T-helper 2 cell treated with Interferon-gamma antibody and Interleukin-4, amounts not matched to agents 100 ng/mL and 5 ng/mL, for 36 hours (primary cell): ENCODE measurements around the gene EWSR1. TPM values are rescaled to one million over a fixed set of nuclear protein-coding genes. Genes with fewer than 3 reads are reported as not detected.
"Not testable (repeated sequence)": the region's sequence is repeated elsewhere in the genome, so short reads cannot be mapped to it uniquely, and the experiment has no call there.

Experiments
- intact Hi-C: fragments of 100-400 bp; cut with micrococcal nuclease; formaldehyde crosslinking; loops from one replicate; pipeline ENCODE4 v1.15.1; 2023
- total RNA-seq: library from RNA; stranded (reverse); gene quantifications from 2 replicates; pipeline ENCODE4 v1.2.3, GENCODE V29; 2022

Gene EWSR1
- total RNA-seq, 1 donor from 2014 or later: 400 TPM

DNA sequence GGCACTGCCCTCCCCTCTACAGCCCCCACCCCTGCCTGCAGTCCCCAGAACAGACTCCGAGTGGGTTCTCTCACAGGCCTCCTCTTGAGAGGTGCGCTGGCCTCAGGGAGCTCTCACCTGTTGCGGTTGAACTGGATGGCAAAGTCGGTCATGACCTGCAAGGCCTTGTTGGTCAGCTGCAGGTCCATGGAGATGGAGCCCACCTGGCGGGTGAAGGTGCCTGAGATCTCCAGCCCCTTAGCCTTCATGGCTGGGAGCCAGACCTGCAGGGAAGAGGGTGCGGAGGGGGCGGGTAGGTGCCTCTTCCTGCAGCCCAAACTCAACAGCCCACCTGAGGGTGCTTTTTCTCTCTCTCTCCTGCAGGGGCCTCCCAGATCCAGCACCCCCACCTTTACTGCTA, 66.1 kb downstream of the EWSR1 start:
- intact Hi-C loops: no loop called here

DNA sequence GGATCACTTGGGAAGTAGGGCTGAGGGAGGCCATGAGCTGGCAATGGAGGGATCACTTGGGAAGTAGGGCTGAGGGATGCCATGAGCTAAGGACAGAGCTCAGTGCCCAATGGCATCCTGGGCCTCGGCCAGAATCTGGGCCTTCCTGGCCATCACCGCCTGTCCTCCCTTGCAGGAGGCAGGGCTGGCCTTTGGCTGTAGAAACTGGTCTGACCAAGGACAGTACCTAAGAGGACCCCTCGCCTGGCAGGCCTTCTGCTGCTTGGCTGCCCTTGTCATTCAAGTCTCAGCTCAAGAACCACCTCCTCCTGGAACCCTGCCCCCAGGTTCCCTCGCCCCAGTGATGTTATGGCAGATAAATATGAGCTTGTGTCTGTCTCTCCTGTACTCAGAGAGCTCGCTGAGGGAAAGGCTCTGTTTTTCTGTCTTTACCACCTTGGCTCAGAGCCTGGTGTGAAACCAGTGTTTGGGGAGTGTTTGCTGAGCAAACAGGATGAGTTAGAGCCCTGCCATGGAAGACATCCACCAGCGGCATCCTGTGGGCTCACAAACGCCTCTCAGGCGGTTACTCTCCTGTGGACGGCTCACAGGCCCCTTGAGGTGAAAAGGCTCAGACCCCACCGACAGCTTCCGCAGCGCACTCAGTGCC, 66.8 kb downstream of the EWSR1 start:
- intact Hi-C loops: no loop called here

DNA sequence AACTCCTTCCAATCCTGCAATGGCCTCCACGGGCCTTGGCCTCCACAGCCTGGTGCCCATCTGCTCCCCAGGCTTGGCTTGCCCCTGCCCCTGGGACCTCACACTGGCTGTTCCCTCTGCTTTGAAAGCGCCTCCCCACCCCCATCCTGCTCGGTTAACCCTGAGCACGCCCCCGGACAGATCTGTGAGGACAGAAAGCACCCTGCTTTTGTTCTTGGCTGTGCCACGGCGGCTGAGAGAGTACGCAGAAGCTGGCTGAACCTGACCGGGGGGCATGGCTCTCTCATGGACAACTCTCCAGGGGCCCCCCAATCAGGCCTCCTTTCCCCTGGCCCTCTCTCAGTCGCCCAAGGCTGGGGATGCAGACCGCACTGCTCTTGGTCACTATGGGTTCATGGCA, 67.6 kb downstream of the EWSR1 start:
- intact Hi-C loops: no loop called here

DNA sequence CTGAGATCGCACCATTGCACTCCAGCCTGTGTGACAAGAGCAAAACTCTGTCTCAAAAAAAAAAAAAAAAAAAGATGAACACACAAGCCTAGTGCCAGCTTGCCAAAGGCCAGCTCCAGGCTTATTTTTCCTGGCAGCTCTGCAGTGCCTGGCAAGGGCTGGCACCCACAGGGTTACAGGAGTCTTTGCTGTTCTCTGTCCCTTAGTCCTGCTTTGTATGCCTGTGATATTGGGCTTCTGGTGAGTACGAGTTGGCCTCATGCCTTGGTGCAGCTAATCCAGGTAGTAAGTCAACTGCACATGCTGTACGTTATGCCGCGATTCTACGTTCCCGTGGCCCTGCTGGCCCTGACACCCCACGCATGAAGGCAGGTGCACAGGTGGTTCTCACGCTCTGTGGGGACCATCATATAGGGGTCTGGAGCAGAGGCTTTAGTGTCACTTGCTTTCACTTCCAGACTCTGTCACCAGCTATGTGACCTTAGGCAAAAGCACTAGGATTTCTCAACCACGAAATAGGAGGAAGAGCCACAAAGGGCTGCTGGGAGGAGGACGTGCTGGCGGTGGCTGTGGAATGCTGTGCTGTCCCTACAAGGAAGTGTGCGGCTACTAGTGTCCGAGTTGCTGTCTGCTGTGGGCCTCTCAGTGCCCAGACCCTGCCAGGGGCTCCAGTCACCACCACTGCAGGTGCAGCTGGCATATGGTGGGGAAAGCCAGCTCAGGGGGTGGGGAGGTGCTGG, 68.9 kb downstream of the EWSR1 start:
- intact Hi-C loops: no loop called here

DNA sequence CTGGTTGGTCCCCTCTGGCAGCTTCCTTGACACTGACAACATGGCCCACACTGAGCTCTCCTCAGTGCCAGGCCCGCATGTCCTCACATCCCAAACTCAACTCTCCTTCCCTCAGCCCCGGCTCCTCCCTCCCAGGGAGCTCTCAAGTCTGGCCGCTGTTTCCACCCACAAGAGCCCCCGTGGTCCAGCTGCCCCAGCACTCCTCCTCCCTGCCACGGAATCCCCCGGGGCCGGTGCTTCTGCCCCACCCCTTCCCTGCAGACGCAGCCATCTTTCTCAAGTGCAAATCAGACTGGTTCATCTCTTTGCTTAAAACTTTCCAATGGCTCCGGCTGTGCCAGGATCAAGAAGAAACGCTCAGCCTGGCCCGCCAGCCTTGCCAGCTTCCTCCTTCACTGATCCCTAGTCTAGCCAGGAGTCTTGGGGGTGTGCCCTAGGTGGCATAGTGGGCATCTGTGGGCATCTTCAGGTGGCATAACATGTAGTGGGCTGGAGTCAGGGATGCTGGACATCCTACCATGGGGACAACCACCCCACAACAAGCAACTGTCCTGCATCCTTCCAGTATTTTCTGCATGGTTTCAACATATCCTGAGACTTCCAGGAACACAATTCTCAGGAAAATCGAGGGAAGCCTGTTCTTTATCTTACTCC, 69.7 kb downstream of the EWSR1 start:
- intact Hi-C loops: no loop called here

DNA sequence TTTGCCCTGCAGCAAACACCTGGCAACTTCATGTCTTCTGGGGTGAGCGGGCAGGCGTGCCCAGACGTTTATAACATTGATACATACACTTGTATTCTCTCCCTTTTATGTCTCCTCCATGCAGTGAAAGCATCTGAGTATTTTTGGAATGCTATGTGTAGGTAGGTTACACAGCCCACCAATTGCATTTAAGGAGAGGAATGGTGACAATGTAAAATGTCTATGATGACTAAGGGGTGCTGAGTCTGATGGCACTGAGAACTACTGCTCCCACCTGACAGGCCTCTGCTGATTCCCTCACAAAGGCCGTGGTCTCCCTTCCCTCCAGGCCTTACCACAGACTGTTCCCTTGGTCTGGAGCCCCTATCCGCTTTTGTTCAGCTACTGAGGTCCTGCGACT, 70.3 kb downstream of the EWSR1 start:
- intact Hi-C loops: no loop called here

DNA sequence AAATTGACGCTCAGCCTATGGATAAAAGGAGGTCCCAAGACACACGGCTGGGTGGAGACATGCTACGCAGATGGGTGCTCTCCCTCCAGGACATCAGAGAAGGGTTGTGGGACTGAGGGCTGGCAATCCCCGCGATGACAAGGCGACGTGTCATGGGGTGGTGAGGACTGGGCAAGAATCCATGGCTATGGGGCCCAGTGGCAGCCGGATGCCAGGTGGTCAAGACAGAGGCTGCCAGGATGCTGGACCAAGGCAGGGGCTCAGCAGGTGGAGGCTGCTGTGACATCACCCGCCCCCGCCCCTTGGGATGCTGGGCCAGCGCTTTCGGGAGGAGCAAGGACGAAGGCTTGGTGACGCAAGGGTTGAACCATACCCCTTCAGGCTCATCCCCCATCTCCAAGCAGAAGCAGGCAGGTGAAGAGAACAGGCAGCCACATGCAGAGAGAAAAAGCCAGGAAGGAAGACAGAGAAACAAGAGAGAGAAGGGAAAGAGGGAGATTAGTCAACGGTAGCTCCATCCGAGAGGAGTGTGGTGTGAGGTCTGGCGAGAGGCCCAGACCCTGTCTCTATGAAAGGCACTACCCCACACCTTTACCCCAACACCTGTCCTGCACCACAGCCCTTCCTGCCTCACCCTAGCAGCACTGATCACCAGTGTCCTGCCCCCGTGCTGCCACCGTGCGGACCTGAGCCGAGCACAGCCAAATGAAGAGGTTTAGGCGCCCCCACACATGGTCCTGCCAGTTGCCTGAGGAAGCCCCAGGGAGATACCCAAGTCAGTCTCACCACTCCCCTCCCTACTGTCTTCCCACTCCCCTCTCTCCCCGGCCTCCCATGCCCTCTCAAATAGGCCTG, 71.5 kb downstream of the EWSR1 start:
- intact Hi-C loops: no loop called here

DNA sequence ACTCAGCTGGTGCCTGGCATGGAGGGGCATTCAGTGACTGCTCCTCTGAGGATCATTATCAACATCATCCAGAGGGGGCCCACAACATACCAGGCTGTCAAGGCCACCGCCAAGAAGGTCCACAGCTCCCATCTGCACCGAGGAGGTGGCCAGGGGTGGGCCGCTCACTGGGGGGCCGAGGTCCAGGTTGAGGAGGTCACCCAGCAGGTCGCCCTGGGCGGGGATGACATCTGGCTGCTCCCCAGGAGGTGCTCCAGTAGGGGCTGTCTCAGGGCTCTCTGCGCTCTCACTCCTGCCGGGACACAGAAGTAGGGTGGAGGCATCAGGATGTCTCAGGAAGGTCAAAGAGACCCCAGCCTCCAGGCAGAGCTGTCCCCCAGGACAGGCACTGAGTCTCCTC, 72.5 kb downstream of the EWSR1 start:
- intact Hi-C loops: no loop called here

DNA sequence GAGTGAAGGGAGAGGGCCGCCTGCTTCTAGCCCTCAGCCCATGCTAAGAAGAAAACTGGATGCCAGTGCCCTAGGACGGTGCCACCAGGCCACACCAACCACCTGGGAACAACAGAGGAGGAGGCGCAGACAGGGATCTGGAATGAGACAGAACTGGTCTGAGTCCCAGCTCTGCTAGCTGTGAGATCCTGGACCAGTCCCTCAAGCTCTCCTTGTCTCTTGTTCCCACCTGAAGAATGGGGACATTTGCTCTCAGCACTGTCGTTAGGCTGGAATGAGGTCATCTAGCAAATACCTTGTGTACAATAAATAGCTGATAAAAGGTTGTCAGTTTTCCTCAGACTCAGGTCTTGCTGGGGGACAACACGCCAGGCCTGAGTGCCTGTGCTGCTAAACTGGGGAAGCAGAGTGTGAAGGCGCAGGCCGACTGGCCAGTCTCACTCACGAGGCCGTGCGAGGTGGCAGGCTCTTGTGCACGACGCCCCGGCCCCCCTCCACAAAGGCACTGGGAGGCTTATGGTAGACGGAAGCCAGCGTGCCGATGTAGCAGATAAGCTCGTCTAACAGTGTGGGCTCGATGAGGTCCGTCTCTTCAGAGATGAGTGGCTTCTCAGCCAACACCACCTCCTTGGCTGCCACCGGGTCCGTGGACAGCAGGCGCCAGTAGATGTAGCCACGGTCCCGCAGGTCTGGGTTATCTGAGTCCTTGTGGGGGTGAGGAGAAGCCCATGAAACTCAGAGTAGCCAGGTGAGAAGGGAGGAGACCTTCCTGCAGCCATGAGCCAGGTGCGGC, 73.2 kb downstream of the EWSR1 start:
- intact Hi-C loops: no loop called here

DNA sequence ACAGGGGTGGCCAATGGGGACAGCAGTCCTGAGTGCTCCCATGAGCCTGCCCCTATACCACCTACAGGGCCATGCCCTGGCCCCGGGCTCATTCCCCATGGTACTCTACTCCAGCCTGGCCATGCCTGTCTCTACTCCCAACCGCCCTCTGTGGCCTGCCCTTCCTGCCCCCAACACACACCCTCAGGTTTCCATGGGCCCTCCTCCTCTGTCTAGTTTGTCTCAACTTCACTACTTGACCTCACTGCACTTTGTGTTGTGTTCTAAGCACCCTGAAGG, 73.7 kb downstream of the EWSR1 start:
- intact Hi-C loops: no loop called here

DNA sequence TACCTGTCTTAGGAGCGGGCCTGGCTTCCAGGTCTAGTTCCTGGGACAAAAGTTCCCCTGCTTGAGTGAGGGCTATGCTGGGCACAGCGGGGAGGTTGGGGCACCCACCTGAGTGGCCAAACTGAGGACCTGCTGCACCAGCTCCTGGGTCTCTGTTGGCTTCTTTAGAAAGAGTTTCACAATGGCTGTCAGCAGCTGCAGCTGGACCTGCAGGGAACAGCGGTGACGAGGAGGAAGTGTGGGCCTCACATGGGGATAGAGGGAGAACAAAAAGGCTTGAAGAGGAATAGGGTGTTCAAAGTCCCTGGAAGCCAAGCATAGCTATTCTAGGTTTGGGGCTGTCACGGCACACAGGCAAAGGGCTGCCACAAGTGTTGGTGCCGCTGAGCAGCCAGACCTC, 74.1 kb downstream of the EWSR1 start:
- intact Hi-C loops: no loop called here

DNA sequence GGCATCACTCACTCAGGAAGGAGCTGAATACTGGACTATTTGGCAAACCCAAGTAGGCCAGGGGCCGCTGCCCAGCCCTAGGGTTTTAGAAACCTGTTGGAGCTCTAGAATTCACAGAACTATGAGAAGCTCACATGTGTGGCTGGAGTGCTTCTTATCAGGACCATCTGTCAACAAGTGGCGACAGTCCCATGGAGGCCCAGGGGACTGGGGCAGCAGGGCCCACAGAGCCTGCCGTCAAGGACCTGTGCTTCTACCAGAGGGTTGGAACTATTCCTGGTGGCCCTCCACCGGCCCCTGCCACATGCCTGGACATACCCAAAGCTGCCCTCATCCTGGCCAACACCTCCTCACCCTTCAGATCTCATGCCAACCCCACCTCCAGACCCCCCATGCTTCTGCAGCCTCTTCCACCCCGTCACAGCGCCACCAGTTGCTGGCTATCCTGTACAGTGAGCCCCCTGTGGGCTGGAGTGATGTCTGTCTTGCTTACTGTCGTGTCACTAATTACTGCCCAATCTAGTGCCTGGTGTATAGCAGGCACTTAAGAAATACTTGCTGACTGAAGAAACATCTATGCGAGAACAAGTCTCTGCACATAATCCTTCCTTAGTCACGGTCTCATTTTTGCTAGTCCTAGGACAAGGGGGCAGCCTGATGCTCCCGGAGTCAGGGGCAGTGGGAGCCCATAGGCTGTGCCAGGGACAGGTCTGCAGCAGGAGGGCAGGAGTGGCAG, 74.7 kb downstream of the EWSR1 start:
- intact Hi-C loops: no loop called here

DNA sequence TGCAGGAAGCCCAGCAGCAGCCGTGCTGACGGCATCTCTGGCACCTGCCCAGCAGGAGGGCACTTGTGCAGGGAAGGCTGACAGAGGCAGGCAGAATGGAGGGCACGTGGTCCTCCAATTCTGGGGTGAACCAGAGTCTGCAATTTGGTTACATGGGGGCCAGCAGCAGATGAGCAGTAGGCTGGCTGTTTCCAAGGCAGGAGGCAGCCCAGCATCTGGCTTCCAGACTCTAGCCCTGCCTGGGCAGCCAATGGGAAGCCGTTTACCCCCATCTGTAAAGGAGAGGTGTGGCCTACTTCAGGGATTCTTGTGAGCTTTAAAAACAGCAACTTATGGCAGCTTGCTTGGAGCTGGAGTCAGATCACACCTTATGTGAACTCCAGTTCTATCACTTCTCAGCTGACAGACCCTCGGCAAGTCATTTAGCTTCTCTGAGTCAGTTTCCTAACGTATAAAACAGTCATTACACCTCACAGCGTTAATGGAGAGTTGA, 75.3 kb downstream of the EWSR1 start:
- intact Hi-C loops: no loop called here

DNA sequence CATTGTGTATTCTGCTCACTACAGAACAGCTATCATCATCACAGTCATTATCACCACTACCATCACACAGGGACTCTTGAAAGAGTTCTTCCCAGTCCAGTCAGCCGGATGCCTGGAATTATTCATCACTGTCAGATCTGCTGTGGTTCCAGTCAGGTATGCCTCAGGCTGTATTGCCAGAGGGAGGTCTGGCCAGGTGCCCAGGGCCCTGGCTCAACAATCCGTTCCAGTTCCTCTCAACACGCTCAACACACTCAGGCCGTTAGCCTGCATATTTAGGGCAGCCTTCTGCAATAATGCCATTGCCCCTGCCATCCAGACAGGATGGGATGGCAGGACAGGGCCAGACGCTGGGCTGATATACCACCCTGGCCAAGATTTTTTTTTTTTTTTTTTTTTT, 76.1 kb downstream of the EWSR1 start:
- intact Hi-C loops: no loop called here

DNA sequence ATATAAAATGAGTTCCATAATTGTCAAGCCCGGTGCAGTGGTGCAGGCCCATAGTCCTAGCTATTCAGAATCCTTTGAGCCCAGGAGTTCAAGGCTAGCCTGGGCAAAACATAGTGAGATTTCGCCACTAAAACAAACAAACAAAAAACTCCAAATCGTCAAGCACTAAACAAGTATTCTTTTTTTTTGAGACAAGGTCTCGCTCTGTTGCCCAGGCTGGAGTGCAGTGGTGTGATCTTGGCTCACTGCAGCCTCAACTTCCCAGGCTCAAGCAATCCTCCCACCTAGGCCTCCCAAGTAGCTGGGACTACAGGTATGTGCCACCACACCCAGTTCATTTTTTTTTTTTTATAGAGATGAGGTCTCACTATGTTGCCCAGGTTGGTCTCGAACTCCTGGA, 76.8 kb downstream of the EWSR1 start:
- intact Hi-C loops: not testable (repeated sequence)

DNA sequence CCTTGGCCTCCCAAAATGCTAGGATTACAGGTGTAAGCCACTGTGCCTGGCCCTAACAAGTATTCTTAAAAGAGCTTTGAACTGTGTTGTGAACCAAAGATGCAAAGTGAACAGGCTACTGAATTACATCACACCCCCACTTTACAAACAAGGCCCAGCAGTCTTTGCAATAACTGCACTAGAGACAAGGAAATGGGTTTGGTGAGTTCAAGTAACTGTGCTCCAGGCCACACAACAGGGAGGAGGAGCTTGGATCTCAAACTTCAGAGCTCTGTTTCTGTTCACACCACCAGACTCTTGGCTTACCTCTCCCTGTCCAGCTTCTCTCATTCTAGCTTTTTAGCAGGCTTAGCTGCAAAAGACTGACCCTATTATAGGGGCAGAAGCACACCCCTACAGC, 77.9 kb downstream of the EWSR1 start:
- intact Hi-C loops: no loop called here

DNA sequence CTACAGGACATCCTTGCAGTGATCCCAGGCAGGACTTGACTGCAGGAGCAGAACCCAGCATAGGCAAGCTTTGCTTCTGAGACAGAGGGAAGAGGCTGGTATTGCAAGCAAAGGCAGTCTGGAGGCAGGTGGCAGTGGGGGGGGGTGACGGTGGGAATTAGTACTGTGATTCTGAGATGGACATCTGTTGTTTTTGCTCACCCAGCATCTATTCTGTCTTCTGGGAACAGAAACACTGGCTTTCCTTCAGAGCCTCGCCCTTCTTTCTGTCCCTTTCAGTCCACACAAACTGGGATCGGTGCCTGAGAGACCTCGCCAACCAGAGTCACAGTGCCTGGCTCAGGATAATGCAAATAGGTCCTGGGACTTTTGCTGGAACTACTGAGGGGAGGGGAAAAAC, 78.6 kb downstream of the EWSR1 start:
- intact Hi-C loops: no loop called here

DNA sequence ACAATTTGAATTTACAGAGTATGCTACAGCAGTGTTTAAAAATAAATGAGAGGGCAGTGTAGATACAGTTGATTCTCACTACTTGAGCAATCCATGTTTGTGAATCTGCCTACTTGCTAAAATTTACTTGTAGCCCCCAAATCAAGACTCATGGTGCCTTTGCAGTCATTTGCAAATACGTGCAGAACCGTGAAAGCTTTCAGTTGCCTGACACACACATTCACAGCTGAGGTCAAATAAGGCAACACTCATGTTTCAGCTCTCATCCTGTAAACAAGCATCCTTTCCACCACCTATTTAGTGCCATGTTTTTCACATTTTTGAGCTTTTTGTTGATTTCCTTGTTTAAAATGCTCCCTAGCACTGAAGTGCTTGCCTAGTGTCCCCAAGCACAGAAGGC, 80.0 kb downstream of the EWSR1 start:
- intact Hi-C loops: no loop called here

DNA sequence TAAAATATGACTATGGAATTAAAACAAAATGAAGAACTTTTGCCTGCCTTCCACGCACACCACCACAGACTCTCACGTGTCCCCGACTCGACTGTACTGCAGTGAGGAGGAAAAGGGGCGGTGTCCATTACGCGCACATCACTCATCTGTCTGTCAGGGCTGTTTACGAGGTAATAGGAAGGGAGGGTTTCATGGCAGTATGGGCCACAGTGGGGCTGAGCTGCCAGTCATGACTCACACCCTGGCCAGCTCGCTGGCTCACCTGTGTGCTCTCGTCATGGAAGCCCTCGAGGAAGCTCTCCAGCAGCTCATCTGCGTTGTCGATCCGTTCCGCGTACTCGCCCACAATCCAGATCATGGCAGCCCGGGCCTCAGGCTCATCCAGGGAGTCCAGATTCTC, 80.9 kb downstream of the EWSR1 start:
- intact Hi-C loops: no loop called here
